BE2C (cell line): ENCODE data around the gene BMF.

Experiments
- DNase-seq: peaks from one replicate; pipeline ENCODE4 v3.0.0-alpha.2; 2020
- H3K27me3 ChIP-seq: fragments of 250-450 bp; sonication (Bioruptor Pico); 2 replicates; pipeline ENCODE4 v1.5.1; 2020; ENCODE audit warnings: mild to moderate bottlenecking
- H3K36me3 ChIP-seq: fragments of 250-450 bp; sonication (Bioruptor Pico); 2 replicates; pipeline ENCODE4 v1.5.1; 2020; ENCODE audit warnings: mild to moderate bottlenecking
- H3K4me1 ChIP-seq: fragments of 250-450 bp; sonication (Bioruptor Pico); 2 replicates; pipeline ENCODE4 v1.5.1; 2020
- H3K4me3 ChIP-seq: 2 replicates; pipeline ENCODE4 v1.5.1; 2011; ENCODE audit warnings: low read depth, low read length
- H3K9me3 ChIP-seq: fragments of 250-450 bp; sonication (Bioruptor Pico); 2 replicates; pipeline ENCODE4 v1.5.1; 2020
- TF ChIP-seq, protein P1 (sequence below): IDR thresholded peaks from 2 replicates; pipeline ENCODE4 v1.5.1; 2012; ENCODE audit warnings: mild to moderate bottlenecking, low read depth, low read length

BMF gene

DNA sequence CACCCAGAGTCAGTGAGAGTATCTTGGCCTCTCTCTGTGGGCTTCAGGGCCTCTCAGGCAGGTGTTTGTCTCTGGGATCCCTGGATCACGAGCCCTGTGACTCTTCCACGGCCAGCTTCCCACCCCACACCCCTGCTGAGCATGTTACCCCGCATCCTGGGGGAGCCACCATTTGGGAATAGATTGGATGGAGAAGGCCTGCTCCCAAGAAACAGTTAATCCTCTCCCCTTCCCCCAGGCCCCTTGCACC is 54.1 kb downstream of the BMF start:
- H3K27me3 ChIP-seq, result no peaks in the 10 kb centered on the region
- H3K36me3 ChIP-seq, result no peaks in the 10 kb centered on the region
- no peak for DNase-seq
- TF ChIP-seq, protein P1, sequence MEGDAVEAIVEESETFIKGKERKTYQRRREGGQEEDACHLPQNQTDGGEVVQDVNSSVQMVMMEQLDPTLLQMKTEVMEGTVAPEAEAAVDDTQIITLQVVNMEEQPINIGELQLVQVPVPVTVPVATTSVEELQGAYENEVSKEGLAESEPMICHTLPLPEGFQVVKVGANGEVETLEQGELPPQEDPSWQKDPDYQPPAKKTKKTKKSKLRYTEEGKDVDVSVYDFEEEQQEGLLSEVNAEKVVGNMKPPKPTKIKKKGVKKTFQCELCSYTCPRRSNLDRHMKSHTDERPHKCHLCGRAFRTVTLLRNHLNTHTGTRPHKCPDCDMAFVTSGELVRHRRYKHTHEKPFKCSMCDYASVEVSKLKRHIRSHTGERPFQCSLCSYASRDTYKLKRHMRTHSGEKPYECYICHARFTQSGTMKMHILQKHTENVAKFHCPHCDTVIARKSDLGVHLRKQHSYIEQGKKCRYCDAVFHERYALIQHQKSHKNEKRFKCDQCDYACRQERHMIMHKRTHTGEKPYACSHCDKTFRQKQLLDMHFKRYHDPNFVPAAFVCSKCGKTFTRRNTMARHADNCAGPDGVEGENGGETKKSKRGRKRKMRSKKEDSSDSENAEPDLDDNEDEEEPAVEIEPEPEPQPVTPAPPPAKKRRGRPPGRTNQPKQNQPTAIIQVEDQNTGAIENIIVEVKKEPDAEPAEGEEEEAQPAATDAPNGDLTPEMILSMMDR, result no peak
- no peak overlapping the region for H3K4me3 ChIP-seq
- H3K9me3 ChIP-seq, result no peaks in the 10 kb centered on the region
- H3K4me1 ChIP-seq, result peaks cover 22% of the 10 kb centered on the region

DNA sequence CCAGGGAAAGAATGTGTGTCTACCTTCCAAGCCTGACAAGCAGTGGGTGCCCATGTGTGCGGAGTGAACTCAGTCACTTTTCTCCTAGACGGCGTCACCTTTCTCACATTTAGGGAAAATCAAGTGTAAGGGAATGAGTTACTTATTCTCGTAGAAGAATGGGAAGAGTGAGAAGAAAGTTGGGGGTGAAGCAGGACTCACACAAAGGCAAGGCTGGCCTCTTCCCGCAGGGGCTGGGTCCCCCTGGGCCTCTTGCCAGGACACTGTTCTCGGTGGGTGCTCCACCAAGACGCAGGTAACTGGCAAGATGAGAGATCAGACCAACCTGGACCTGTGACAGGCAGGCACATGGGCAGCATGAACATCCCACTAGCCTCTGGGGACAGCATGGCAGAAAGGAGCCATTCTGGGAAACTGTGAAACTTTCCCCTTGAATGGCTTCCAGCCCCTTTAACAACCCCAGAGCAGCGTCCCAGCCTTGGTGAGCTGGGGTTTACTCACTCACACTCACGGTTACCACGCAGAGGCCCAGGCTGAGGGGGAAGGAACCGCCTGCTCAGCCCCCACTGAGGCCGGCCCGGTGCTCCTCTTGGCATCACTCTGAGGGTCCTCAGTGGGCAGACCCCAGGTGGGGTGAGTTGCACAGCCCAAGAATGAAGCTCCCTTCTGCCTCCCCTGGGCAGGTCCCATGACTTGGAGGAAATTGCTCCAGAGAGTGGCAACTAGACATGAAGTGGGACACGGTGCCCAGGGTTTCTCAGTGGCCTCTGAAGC is 54.7 kb downstream of the BMF start:
- Histone ChIP-seq H3K36me3 (no peaks in the 10 kb centered on the region), H3K4me3 (no peak overlapping the region), H3K4me1 (peaks cover 22% of the 10 kb centered on the region), H3K9me3 (no peaks in the 10 kb centered on the region), H3K27me3 (no peaks in the 10 kb centered on the region)
- DNase-seq, result no peak
- TF ChIP-seq, protein P1, result no peak

DNA sequence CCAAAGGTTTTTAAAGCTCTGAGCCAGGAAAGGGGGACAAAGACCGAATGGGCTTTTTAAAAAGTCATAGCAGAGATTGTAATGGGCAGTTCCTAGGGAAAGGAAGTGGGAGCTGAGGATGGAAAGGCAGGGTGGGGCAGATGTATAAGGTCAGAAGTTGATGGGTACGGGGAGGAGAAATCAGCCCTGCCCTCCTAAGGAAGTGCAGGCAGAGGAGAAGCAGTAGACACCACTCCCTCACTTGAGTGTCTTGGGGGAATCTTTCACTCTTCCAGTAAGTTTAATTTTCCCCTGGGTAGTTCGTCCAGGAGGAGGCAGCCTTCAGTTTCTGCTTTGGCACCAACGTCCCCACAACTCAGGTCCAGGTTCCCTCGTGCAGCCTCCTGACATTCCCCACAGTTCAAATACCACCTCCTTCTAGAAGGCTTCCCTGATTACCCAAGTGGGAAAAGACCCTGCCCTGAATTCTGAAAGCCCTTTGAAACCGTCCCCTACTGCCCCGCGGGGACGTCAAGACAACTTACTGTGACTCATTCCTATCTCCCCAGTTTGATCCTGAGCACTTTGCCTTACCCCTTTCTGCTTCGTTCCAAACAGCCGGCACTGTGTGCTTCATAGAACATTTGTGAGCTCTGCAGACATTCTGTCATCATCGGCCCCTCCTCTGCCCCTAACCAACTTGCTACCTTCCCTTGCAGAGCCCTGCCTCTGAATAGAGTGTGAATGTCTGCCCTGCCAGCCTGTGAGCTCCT is 55.4 kb downstream of the BMF start:
- DNase-seq, result no peak
- Histone ChIP-seq H3K4me3 (no peak overlapping the region), H3K36me3 (no peaks in the 10 kb centered on the region), H3K4me1 (peaks cover 22% of the 10 kb centered on the region), H3K9me3 (no peaks in the 10 kb centered on the region), H3K27me3 (no peaks in the 10 kb centered on the region)
- TF ChIP-seq, protein P1, result peak; percentile 15; the same call in 1 of the 2 replicates

DNA sequence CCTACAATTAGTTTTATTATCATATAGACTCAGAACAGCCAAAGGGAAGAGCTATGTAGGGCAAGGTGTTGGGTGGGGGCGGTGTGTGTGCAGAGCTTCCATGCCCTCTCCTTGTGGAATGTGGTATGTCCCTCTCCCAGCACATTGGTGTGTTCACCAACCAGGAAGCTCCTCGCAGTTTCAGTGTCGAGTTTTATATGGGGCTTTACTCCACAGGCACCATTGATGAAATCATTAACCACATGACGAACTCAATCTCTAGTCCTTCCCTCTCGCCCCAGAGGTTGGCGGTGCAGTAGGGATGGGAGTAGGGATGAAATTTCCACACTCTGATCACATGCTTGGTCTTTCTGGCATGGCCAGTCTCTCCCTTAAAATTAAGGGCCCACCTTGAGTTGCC is 56.1 kb downstream of the BMF start:
- H3K36me3 ChIP-seq, result no peaks in the 10 kb centered on the region
- no peaks in the 10 kb centered on the region for H3K9me3 ChIP-seq
- DNase-seq, result no peak
- no peak overlapping the region for H3K4me3 ChIP-seq
- H3K27me3 ChIP-seq, result no peaks in the 10 kb centered on the region
- TF ChIP-seq, protein P1, result no peak
- peaks cover 22% of the 10 kb centered on the region for H3K4me1 ChIP-seq

DNA sequence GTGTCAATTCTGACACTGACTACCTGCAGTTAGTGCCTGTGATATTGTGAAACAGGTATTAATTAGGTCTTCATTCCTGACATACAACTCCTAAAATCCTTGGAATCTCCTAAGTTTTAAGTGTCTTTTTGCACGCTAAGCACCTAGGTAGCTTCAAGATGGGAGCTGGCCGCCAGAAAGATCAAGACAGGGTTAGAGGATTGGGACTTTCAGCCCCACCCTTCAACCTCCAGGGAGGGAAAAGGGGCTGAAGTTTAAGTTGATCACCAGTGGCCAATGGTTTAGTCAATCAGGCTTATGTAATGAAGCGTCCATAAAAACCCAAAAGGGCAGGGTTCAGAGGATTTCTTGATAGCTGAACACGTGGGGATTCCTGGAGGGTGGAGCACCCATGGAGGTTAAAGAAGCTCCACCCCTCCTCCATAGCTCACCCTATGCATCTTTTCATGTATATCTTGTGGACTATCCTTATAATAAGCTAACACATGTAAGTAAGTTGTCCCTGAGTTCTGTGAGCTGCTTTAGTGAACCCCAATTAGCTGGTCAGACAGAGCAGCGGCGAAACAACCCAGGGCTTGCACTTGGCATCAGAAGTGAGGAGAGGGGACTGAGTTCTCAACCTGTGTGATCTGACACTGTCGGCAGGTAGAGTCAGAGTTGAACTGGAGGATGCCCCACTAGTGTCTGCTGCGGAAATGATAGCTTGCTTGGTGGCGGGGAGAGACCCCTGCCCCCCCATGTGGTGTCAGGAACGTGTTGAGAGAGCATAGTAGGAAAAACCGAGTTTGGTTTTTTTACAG is 56.9 kb downstream of the BMF start:
- Histone ChIP-seq H3K4me3 (no peak overlapping the region), H3K9me3 (no peaks in the 10 kb centered on the region), H3K36me3 (no peaks in the 10 kb centered on the region), H3K27me3 (no peaks in the 10 kb centered on the region), H3K4me1 (peaks cover 27% of the 10 kb centered on the region)
- TF ChIP-seq, protein P1, result no peak
- DNase-seq, result no peak
